B cell (primary cell): ENCODE measurements around the gene UGT1A9.

Experiments used
- CTCF ChIP-seq: fragments of 200-600 bp; IDR thresholded peaks from one replicate; pipeline ENCODE4 v1.8.0; 2022; ENCODE audit warnings: antibody characterized with exemption, mild to moderate bottlenecking
- EZH2 ChIP-seq: IDR thresholded peaks from 2 replicates; pipeline ENCODE4 v1.6.1; 2012; ENCODE audit warnings: borderline replicate concordance, low read depth, mild to moderate bottlenecking, moderate library complexity, low read length; ENCODE audit not compliant: insufficient read depth, poor library complexity, severe bottlenecking

- TF ChIP-seq EZH2 (no peak), CTCF (no peak)
Observed at GRCh38 chr2:233673896-233674295, 2.2 kb downstream of the UGT1A9 start.
